ENCODE results near the gene STRAP.
"Not testable (repeated sequence)": the region's sequence is repeated elsewhere in the genome, so short reads cannot be mapped to it uniquely, and the experiment has no call there.

The STRAP gene

DNA sequence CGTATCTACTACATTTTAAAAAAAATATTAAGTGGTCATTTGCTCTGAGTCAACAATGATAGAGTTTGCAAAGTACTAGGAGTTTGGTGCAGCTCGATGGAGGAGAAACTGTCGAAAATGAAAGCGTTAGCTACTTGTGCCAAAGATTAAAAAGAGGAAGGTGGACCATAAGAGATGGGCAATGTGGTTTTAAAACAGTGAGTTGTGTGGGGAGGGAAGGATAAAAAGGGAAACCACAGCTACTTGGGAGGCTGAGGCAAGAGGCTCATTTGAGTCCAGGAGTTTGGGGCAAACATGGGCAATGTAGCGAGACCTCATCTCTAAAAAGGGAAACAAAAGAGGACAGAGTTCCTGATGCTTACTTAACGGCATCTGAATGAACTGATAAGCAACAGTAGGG, 18.2 kb upstream of the STRAP start:
- H3K4me3 ChIP-seq (ENCODE audit: low read length), result no peak overlapping the region
- no peak for DNase-seq (ENCODE audit: low read depth)
- TF ChIP-seq, protein P1, sequence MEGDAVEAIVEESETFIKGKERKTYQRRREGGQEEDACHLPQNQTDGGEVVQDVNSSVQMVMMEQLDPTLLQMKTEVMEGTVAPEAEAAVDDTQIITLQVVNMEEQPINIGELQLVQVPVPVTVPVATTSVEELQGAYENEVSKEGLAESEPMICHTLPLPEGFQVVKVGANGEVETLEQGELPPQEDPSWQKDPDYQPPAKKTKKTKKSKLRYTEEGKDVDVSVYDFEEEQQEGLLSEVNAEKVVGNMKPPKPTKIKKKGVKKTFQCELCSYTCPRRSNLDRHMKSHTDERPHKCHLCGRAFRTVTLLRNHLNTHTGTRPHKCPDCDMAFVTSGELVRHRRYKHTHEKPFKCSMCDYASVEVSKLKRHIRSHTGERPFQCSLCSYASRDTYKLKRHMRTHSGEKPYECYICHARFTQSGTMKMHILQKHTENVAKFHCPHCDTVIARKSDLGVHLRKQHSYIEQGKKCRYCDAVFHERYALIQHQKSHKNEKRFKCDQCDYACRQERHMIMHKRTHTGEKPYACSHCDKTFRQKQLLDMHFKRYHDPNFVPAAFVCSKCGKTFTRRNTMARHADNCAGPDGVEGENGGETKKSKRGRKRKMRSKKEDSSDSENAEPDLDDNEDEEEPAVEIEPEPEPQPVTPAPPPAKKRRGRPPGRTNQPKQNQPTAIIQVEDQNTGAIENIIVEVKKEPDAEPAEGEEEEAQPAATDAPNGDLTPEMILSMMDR (conservative IDR thresholded peaks at IDR 0.05; ENCODE audit: low read length), result no peak

DNA sequence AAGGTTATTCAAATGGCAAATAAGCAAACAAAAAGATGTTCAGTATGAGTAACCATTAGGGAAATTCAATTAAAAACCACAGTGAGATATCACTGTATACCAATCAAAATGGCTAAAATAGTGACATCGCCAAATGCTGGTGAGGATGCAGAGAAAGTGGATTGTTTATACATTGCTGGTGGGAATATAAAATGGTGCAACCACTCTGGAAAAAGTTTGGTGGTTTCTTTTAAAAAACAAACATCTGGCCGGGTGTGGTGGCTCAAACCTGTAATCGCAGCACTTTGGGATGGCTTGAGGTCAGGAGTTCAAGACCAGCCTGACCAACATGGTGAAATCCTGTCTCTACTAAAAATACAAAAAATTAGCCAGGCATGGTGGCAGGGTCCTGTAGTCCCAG, 14.0 kb upstream of the STRAP start:
- DNase-seq (ENCODE audit: low read depth), result no peak
- TF ChIP-seq, protein P1 (conservative IDR thresholded peaks at IDR 0.05; ENCODE audit: low read length), result no peak
- no peak overlapping the region for H3K4me3 ChIP-seq (ENCODE audit: low read length)

DNA sequence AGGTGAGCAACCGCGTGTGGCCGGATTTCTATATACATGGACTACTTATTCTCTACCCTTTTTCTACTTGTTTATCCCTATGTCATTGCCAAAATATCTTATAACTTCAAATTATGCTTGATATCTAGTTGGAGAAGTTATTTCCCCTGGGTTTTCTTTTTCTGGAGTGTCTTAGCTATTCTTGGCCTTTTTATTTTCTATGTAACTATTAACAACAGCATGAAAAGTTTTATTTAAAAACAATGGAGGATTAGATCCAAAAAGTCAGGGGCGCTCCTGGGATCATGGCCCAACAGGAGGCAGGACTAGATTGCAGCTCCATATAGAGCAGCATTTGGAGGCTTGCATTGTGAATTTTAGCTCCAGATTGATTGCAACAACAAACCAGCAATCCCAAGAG, 8.6 kb upstream of the STRAP start:
- DNase-seq (ENCODE audit: low read depth), result no peak
- TF ChIP-seq, protein P1 (conservative IDR thresholded peaks at IDR 0.05; ENCODE audit: low read length), result no peak
- H3K4me3 ChIP-seq (ENCODE audit: low read length), result no peak overlapping the region

DNA sequence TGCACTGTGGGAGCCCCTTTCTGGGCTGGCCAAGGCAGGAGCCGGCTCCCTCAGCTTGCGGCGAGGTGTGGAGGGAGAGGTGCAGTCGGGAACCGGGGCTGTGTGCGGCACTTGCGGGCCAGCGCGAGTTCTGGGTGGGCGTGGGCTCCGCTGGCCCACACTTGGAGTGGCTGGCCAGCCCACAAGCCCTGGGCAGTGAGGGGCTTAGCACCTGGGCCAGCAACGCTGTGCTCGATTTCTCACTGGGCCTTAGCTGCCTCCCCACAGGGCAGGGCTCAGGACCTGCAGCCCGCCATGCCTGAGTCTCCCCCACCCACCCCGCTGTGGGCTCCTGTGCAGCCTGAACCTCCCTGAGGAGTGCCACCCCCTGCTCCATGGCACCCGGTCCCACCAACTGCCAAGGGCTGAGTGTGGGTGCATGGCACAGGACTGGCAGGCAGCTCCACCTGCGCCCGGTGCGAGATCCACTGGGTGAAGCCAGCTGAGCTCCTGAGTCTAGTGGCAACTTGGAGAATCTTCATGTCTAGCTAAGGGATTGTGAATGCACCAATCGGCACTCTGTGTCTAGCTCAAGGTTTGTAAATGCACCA, 7.5 kb upstream of the STRAP start:
- not testable (repeated sequence) for H3K4me3 ChIP-seq (ENCODE audit: low read length)

DNA sequence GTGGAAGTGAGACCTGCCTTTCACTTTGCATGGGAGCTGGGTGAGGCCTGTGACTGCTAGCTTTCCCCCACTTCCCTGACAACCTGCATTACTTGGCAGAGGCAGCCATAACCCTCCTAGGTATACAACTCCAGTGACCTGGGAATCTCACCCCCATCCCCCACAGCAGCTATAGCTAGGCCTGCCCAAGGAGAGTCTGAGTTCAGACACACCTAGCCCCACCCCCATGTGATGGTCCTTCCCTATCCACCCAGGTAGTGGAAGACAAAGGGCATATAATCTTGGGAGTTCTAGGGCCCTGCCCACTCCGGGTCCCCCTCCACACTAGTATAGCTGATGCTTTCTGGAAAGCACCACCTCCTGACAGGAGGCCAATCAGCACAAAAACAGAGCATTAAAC, 6.3 kb upstream of the STRAP start:
- TF ChIP-seq, protein P1 (conservative IDR thresholded peaks at IDR 0.05; ENCODE audit: low read length), result no peak
- DNase-seq (ENCODE audit: low read depth), result no peak
- H3K4me3 ChIP-seq (ENCODE audit: low read length), result no peak overlapping the region

More for the DNA sequence above, 7.5 kb upstream of the STRAP start:
- not testable (repeated sequence) for DNase-seq (ENCODE audit: low read depth)

DNA sequence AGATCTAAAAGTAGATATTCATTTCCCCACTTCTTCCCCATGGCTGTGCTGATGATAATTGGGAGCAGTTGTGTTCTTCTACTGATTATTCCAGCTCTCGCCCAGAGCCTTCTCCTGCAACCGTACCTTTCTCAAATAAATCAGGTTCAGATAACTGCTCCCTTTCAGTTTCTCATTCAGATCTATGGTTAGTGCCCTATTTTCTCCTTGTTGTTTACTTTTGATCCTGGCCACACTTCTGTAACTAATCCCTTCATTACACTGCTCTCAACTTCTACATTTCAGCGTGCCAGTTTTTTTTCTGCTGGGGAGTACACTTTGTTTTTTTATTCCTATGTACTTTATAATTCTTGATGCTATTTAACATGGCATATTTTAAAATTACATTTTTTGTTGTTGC, 2.8 kb upstream of the STRAP start:
- no peak for DNase-seq (ENCODE audit: low read depth)
- TF ChIP-seq, protein P1 (conservative IDR thresholded peaks at IDR 0.05; ENCODE audit: low read length), result no peak
- H3K4me3 ChIP-seq (ENCODE audit: low read length), result no peak overlapping the region

DNA sequence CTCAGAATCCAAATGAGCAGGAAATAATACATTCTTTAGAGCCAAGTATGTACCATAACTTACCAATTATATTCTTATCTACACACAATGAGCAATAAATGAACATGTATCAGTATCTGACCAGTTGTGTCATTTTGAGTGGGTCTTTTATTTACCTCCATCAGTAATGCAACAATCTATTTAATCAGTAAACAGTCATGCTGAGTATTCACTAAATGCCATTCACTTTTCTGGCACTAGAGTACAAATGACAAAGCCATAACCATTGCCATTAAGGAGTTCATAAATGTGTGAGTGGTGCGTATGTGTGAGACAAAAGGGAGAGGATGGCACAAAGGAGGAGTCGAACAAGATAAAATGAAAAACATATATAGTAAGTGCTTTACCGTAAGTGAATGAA, 1.5 kb upstream of the STRAP start:
- H3K4me3 ChIP-seq (ENCODE audit: low read length), result no peak overlapping the region
- TF ChIP-seq, protein P1 (conservative IDR thresholded peaks at IDR 0.05; ENCODE audit: low read length), result no peak
- no peak for DNase-seq (ENCODE audit: low read depth)

DNA sequence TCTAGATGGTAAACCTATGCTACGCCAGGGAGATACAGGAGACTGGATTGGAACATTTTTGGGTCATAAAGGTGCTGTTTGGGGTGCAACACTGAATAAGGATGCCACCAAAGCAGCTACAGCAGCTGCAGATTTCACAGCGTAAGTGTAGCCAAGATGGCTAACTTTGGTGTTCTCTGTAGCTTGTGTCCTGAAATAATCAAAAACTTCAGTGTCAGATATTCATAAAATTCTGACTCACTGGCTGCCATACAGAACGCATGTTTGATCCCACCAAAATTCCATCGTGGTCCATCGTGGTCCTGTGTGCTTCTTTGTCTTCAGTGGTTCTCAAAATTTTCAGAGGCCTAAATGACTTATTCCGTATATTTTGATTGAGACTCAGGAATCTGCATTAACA, 1.3 kb downstream of the STRAP start:
- DNase-seq (ENCODE audit: low read depth), result no peak
- H3K4me3 ChIP-seq (ENCODE audit: low read length), result peak overlapping the region; percentile 95
- TF ChIP-seq, protein P1 (conservative IDR thresholded peaks at IDR 0.05; ENCODE audit: low read length), result no peak

All from AG10803 (cell line).